K562 (cell line): Measurements from ENCODE around the gene DYNC2LI1. TPM values are rescaled to one million over a fixed set of nuclear protein-coding genes. Genes with fewer than 3 reads are reported as not detected.

Experiments
- ARNT ChIP-seq, 2 experiments: fragments of 450-650 bp; IDR thresholded peaks; 2 replicates each; pipeline ENCODE4 v1.6.1; 2016; ENCODE audit warnings: mild to moderate bottlenecking in 1 of 2
- CHD2 ChIP-seq: IDR thresholded peaks from 2 replicates; pipeline ENCODE4 v1.6.1; 2011; ENCODE audit warnings: low read depth, low read length
- CSDE1 ChIP-seq, 2 experiments: fragments of 450-650 bp; IDR thresholded peaks; 2 replicates each; pipeline ENCODE4 v1.6.1; 2016; ENCODE audit warnings: mild to moderate bottlenecking in 1 of 2
- FOSL1 ChIP-seq: fragments of 200-800 bp; sonication (Bioruptor generic); conservative IDR thresholded peaks from 2 replicates; pipeline ENCODE4 v1.6.1; 2016; ENCODE audit warnings: missing genetic modification characterization, missing compliant biosample characterization
- HNRNPUL1 ChIP-seq: fragments of 200-400 bp; formaldehyde crosslinking; IDR thresholded peaks from 2 replicates; pipeline ENCODE4 v1.6.1; 2017; ENCODE audit warnings: low read length
- MCM2 ChIP-seq: fragments of 450-650 bp; IDR thresholded peaks from 2 replicates; pipeline ENCODE4 v1.6.1; 2017; ENCODE audit warnings: low read depth, mild to moderate bottlenecking
- MCM5 ChIP-seq: fragments of 450-650 bp; IDR thresholded peaks from 2 replicates; pipeline ENCODE4 v1.6.1; 2016; ENCODE audit warnings: low read depth
- NFE2 ChIP-seq: IDR thresholded peaks from 2 replicates; pipeline ENCODE4 v1.6.1; 2014; ENCODE audit warnings: antibody characterized with exemption, low read depth
- POLR2B ChIP-seq: fragments of 450-650 bp; IDR thresholded peaks from 2 replicates; pipeline ENCODE4 v1.6.1; 2018; ENCODE audit warnings: low read depth; ENCODE audit not compliant: partially characterized antibody
- PTTG1 ChIP-seq: fragments of 450-650 bp; IDR thresholded peaks from 2 replicates; pipeline ENCODE4 v1.6.1; 2016; ENCODE audit warnings: low read depth, mild to moderate bottlenecking, missing genetic modification characterization, missing compliant biosample characterization
- TBP ChIP-seq: optimal IDR thresholded peaks from 2 replicates; pipeline ENCODE3; 2011; ENCODE audit warnings: low read depth, low read length, improper control_type of control experiment
- TRIM24 ChIP-seq, 2 experiments: fragments of 450-650 bp; IDR thresholded peaks; 2 replicates each; pipeline ENCODE4 v1.6.1; 2016
- ZNF175 ChIP-seq: fragments of 200-800 bp; sonication (Bioruptor generic); IDR thresholded peaks from 2 replicates; pipeline ENCODE4 v1.6.1; 2016; ENCODE audit warnings: low read depth, mild to moderate bottlenecking, missing genetic modification characterization, missing compliant biosample characterization
- ZNF212 ChIP-seq: fragments of 450-650 bp; formaldehyde crosslinking; IDR thresholded peaks from 2 replicates; pipeline ENCODE4 v1.4.0; 2020; ENCODE audit warnings: mild to moderate bottlenecking
- ZNF232 ChIP-seq: sonication (generic); formaldehyde crosslinking; IDR thresholded peaks from 2 replicates; pipeline ENCODE4 v1.8.0; 2022; ENCODE audit warnings: mild to moderate bottlenecking, missing genetic modification reagents
- ZNF644 ChIP-seq: fragments of 200-800 bp; sonication (Bioruptor generic); IDR thresholded peaks from 2 replicates; pipeline ENCODE4 v1.6.1; 2016; ENCODE audit warnings: low read depth, missing genetic modification characterization, missing compliant biosample characterization
- ZNF695 ChIP-seq: fragments of 450-650 bp; formaldehyde crosslinking; IDR thresholded peaks from 2 replicates; pipeline ENCODE4 v1.4.0; 2020; ENCODE audit warnings: mild to moderate bottlenecking, moderate library complexity
- polyA plus RNA-seq, 8 experiments: library from polyadenylated mRNA; depleted of rRNA in 4 of 8; stranded (reverse) in 5 of 8; unstranded in 3 of 8; fragments of >200 nt; fragmentation: Nextera tagmentation in 2 of 8; fragmentation: Illumina TruSeq in 1 of 8; extraction: Ambion mirVana in 2 of 8; extraction: Trizol in 1 of 8; gene quantifications; 2 replicates each; pipeline versions ENCODE4 v1.2.1 to v1.2.3, GENCODE V29; 2011 to 2014; ENCODE audit warnings: inconsistent platforms in 1 of 8, missing spikeins in 1 of 8
- total RNA-seq, 7 experiments: library from RNA; depleted of rRNA in 6 of 7; stranded (reverse); fragments of >200 nt in 6 of 7; fragmentation: Illumina TruSeq in 2 of 7; extraction: Trizol in 2 of 7; gene quantifications; 2 replicates each; pipeline versions ENCODE4 v1.2.1 to v1.2.3, GENCODE V29; 2011 to 2021; ENCODE audit warnings: low replicate concordance in 1 of 7
- TF ChIP-seq, protein P1 (sequence below): fragments of 450-650 bp; conservative IDR thresholded peaks from 2 replicates; pipeline ENCODE4 v1.6.1; 2016; ENCODE audit warnings: missing genetic modification characterization, low read depth, mild to moderate bottlenecking, missing compliant biosample characterization, moderate library complexity
- TF ChIP-seq, protein P2 (sequence below), 2 experiments: fragments of 450-650 bp in 1 of 2; sonication (generic) in 1 of 2; formaldehyde crosslinking in 1 of 2; IDR thresholded peaks in 1 of 2; conservative IDR thresholded peaks in 1 of 2; 2 replicates each; pipeline versions ENCODE4 v1.6.1 to v1.8.1; 2016 to 2023; ENCODE audit warnings: mild to moderate bottlenecking in 2 of 2, moderate library complexity in 2 of 2, inconsistent platforms in 1 of 2, missing genetic modification reagents in 1 of 2
- TF ChIP-seq, protein P3 (sequence below): IDR thresholded peaks from 3 replicates; pipeline ENCODE4 v1.6.1; 2011; ENCODE audit warnings: borderline replicate concordance, mild to moderate bottlenecking; ENCODE audit not compliant: insufficient read length, insufficient read depth
- TF ChIP-seq, protein P4 (sequence below): fragments of 250-450 bp; sonication (Bioruptor Pico); IDR thresholded peaks from 2 replicates; pipeline ENCODE4 v1.8.0; 2021; ENCODE audit warnings: moderate library complexity, mild to moderate bottlenecking, inconsistent platforms
- TF ChIP-seq, protein P5 (sequence below): sonication (generic); formaldehyde crosslinking; IDR thresholded peaks from 2 replicates; pipeline ENCODE4 v1.8.0; 2023; ENCODE audit warnings: mild to moderate bottlenecking, missing genetic modification reagents
- TF ChIP-seq, protein P6 (sequence below): IDR thresholded peaks from 2 replicates; pipeline ENCODE4 v1.6.1; 2016; ENCODE audit warnings: missing genetic modification characterization, missing compliant biosample characterization
- TF ChIP-seq, protein P7 (sequence below): sonication (generic); formaldehyde crosslinking; IDR thresholded peaks from 2 replicates; pipeline ENCODE4 v1.9.0; 2022; ENCODE audit warnings: mild to moderate bottlenecking, missing genetic modification reagents

Gene DYNC2LI1
- total and polyA plus RNA-seq, 9 of the 15 experiments (the other 6 are each of a cell fraction or from before 2014, with no cell fraction given): 12.5 to 42.2 (median 25.8) TPM

DNA sequence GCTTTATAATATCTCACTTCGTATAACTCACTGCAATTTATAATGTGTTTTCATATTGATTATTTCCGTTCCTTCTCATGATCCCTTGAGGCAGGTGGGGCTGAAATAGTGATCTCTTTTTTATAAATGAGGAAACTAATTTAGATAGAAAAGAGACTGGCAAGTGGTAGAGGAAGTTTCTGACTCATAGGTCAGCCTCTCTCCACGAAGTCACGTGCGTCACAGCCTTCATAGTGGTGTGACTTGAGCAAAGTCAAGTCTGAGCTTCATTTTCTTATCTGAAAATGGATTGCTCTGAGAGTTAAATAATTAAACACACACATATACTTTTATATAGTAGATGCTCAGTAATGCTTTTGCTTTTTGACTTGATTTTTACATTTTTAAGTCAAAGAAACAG is 44.9 kb downstream of the DYNC2LI1 start (continued):
- TF ChIP-seq, protein P1, sequence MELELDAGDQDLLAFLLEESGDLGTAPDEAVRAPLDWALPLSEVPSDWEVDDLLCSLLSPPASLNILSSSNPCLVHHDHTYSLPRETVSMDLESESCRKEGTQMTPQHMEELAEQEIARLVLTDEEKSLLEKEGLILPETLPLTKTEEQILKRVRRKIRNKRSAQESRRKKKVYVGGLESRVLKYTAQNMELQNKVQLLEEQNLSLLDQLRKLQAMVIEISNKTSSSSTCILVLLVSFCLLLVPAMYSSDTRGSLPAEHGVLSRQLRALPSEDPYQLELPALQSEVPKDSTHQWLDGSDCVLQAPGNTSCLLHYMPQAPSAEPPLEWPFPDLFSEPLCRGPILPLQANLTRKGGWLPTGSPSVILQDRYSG (tag): no peak
- TF ChIP-seq, protein P2, sequence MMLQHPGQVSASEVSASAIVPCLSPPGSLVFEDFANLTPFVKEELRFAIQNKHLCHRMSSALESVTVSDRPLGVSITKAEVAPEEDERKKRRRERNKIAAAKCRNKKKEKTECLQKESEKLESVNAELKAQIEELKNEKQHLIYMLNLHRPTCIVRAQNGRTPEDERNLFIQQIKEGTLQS (IDR thresholded peaks at IDR 0.05): peak; percentile 59; the same call in 1 of the 2 replicates
- TF ChIP-seq, protein P2 (CRISPR knock-in tag; conservative IDR thresholded peaks at IDR 0.05): no peak
- TF ChIP-seq, protein P3, sequence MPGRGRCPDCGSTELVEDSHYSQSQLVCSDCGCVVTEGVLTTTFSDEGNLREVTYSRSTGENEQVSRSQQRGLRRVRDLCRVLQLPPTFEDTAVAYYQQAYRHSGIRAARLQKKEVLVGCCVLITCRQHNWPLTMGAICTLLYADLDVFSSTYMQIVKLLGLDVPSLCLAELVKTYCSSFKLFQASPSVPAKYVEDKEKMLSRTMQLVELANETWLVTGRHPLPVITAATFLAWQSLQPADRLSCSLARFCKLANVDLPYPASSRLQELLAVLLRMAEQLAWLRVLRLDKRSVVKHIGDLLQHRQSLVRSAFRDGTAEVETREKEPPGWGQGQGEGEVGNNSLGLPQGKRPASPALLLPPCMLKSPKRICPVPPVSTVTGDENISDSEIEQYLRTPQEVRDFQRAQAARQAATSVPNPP: no peak
- TF ChIP-seq MCM2: no peak
- TF ChIP-seq TBP: no peak
- TF ChIP-seq ZNF695: no peak
- TF ChIP-seq, protein P4, sequence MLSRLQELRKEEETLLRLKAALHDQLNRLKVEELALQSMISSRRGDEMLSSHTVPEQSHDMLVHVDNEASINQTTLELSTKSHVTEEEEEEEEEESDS (CRISPR knock-in tag): no peak
- TF ChIP-seq ZNF212: no peak
- TF ChIP-seq FOSL1 (tag): peak; percentile 93
- no peak for TF ChIP-seq ZNF644
- TF ChIP-seq POLR2B: no peak
- no peak for TF ChIP-seq ZNF232 (CRISPR knock-in tag)
- TF ChIP-seq TRIM24 (IDR thresholded peaks at IDR 0.05): no peak
- TF ChIP-seq, protein P5, sequence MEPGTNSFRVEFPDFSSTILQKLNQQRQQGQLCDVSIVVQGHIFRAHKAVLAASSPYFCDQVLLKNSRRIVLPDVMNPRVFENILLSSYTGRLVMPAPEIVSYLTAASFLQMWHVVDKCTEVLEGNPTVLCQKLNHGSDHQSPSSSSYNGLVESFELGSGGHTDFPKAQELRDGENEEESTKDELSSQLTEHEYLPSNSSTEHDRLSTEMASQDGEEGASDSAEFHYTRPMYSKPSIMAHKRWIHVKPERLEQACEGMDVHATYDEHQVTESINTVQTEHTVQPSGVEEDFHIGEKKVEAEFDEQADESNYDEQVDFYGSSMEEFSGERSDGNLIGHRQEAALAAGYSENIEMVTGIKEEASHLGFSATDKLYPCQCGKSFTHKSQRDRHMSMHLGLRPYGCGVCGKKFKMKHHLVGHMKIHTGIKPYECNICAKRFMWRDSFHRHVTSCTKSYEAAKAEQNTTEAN (CRISPR knock-in tag): no peak
- TF ChIP-seq, protein P6, sequence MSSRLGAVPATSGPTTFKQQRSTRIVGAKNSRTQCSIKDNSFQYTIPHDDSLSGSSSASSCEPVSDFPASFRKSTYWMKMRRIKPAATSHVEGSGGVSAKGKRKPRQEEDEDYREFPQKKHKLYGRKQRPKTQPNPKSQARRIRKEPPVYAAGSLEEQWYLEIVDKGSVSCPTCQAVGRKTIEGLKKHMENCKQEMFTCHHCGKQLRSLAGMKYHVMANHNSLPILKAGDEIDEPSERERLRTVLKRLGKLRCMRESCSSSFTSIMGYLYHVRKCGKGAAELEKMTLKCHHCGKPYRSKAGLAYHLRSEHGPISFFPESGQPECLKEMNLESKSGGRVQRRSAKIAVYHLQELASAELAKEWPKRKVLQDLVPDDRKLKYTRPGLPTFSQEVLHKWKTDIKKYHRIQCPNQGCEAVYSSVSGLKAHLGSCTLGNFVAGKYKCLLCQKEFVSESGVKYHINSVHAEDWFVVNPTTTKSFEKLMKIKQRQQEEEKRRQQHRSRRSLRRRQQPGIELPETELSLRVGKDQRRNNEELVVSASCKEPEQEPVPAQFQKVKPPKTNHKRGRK (tag): no peak
- no peak for TF ChIP-seq CSDE1 (IDR thresholded peaks at IDR 0.05)
- no peak for TF ChIP-seq HNRNPUL1
- TF ChIP-seq CHD2: no peak
- TF ChIP-seq PTTG1 (tag): no peak
- TF ChIP-seq, protein P7, sequence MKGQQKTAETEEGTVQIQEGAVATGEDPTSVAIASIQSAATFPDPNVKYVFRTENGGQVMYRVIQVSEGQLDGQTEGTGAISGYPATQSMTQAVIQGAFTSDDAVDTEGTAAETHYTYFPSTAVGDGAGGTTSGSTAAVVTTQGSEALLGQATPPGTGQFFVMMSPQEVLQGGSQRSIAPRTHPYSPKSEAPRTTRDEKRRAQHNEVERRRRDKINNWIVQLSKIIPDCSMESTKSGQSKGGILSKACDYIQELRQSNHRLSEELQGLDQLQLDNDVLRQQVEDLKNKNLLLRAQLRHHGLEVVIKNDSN (CRISPR knock-in tag): peak; percentile 65
- no peak for TF ChIP-seq ARNT (IDR thresholded peaks at IDR 0.05)
- TF ChIP-seq NFE2: no peak
- TF ChIP-seq ZNF175: no peak
- no peak for TF ChIP-seq MCM5
